Mononuclear cell (primary cell): ENCODE data around the gene HECTD1. TPM values are rescaled to one million over a fixed set of nuclear protein-coding genes. Genes with fewer than 3 reads are reported as not detected.
A peak's percentile ranks its signal among the peaks of the same experiment; 100 is the strongest.
"Not testable (repeated sequence)": the region's sequence is repeated elsewhere in the genome, so short reads cannot be mapped to it uniquely, and the experiment has no call there.

Source experiments
- H3K27me3 ChIP-seq: 2 replicates; pipeline ENCODE4 v1.6.0; 2011; ENCODE audit warnings: low read length, control low read depth; ENCODE audit not compliant: insufficient read depth
- H3K4me1 ChIP-seq: 2 replicates; pipeline ENCODE4 v1.5.1; 2011; ENCODE audit warnings: mild to moderate bottlenecking, low read length, control low read depth; ENCODE audit not compliant: insufficient read depth
- H3K4me3 ChIP-seq: 2 replicates; pipeline ENCODE4 v1.5.1; 2011; ENCODE audit warnings: mild to moderate bottlenecking, low read length, moderate library complexity
- H3K9me3 ChIP-seq: 2 replicates; pipeline ENCODE4 v1.5.1; 2011; ENCODE audit warnings: low read depth, mild to moderate bottlenecking, control low read depth, low read length
- total RNA-seq: library from RNA; depleted of rRNA; stranded (reverse); fragments of >200 nt; gene quantifications from one replicate; pipeline ENCODE4 v1.2.3, GENCODE V29; 2012

HECTD1 gene
- total RNA-seq, 1 donor, result 236 TPM

DNA sequence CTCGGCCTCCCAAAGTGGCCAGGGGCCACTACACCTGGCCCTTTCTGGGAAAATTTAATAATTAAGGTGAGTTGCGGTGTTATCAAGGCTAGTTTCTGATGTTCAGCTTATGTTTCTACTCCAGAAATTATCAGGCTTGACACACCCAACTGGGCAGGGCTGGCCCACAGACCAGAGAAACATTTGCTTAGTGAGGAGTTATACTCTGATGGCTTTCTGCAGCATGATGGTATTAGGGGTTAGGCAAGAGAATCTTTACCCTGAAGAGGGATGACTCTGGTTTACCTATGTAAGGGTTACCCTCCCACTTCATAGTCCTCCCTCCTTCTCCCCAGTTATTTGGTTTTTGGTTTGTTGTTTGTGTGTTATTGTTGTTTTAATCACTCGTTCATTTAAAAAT, 24.5 kb upstream of the HECTD1 start:
- no peaks in the 10 kb centered on the region for H3K9me3 ChIP-seq
- H3K27me3 ChIP-seq, result no peaks in the 10 kb centered on the region
- H3K4me3 ChIP-seq, result no peak overlapping the region
- H3K4me1 ChIP-seq, result peaks cover 11% of the 10 kb centered on the region

DNA sequence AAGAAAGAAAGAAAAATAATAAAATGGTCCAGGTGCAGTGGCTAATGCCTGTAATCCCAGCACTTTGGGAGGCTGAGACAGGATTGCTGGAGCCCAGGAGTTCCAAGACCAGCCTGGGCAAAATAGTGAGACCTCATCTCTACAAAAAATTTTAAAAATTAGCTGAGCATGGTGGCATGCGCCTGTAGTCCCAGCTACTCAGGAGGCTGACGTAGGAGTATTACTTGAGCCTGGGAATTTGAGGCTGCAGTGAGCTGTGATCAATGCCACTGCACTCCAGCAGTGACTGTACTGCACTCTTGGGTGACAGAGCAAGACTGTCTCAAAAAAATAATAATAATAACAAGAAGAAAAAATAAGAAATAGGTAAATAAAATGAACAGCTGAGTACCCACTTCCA, 23.7 kb upstream of the HECTD1 start:
- not testable (repeated sequence) for H3K27me3 ChIP-seq, H3K9me3 ChIP-seq, H3K4me3 ChIP-seq
- peaks cover 11% of the 10 kb centered on the region for H3K4me1 ChIP-seq

- Histone ChIP-seq H3K9me3 (no peaks in the 10 kb centered on the region), H3K4me1 (peaks cover 11% of the 10 kb centered on the region), H3K4me3 (no peak overlapping the region), H3K27me3 (no peaks in the 10 kb centered on the region)
Measured at GRCh38 chr14:31230573-31230958, 23.0 kb upstream of the HECTD1 start.

GRCh38 chr14:31229638-31230572, 22.3 kb upstream of the HECTD1 start:
- no peaks in the 10 kb centered on the region for H3K27me3 ChIP-seq
- H3K9me3 ChIP-seq, result peaks cover under 1% of the 10 kb centered on the region
- no peak overlapping the region for H3K4me3 ChIP-seq
- H3K4me1 ChIP-seq, result peaks cover 11% of the 10 kb centered on the region

GRCh38 chr14:31229009-31229408, 21.4 kb upstream of the HECTD1 start:
- peaks cover 11% of the 10 kb centered on the region for H3K4me1 ChIP-seq
- H3K4me3 ChIP-seq, result no peak overlapping the region

GRCh38 chr14:31228533-31228932, 20.9 kb upstream of the HECTD1 start:
- Histone ChIP-seq H3K4me1 (peaks cover 11% of the 10 kb centered on the region), H3K9me3 (peaks cover 6% of the 10 kb centered on the region), H3K27me3 (no peaks in the 10 kb centered on the region), H3K4me3 (no peak overlapping the region)

More at GRCh38 chr14:31229009-31229408, 21.4 kb upstream of the HECTD1 start:
- Histone ChIP-seq H3K27me3 (no peaks in the 10 kb centered on the region), H3K9me3 (peaks cover 6% of the 10 kb centered on the region)

GRCh38 chr14:31224808-31225207, 17.2 kb upstream of the HECTD1 start:
- no peaks in the 10 kb centered on the region for H3K27me3 ChIP-seq
- H3K9me3 ChIP-seq, result peaks cover 6% of the 10 kb centered on the region
- H3K4me1 ChIP-seq, result peaks cover 8% of the 10 kb centered on the region
- H3K4me3 ChIP-seq, result no peak overlapping the region

- H3K4me1 ChIP-seq, result no peaks in the 10 kb centered on the region
- peaks cover 6% of the 10 kb centered on the region for H3K9me3 ChIP-seq
- no peaks in the 10 kb centered on the region for H3K27me3 ChIP-seq
- no peak overlapping the region for H3K4me3 ChIP-seq
Measured at GRCh38 chr14:31223331-31223730, 15.7 kb upstream of the HECTD1 start.

DNA sequence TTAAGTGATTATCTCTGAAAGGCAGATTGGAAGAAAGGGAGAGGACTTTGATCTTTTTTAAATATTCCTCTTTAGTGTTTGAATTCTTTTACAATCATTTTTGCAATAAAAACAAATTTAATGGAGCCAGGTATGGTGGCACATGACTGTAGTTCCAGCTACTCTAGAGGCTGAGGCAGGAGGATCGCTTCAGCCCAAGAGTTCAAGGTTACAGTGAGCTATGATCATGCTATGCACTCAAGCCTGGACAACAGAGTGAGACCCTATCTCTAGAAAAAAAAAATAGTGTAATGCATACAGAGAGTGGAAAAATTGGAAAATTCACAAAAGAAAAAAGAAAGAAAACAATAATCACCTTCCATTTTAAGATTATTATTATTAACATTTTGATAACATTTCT, 15.2 kb upstream of the HECTD1 start:
- peaks cover 6% of the 10 kb centered on the region for H3K9me3 ChIP-seq
- H3K4me3 ChIP-seq, result no peak overlapping the region
- no peaks in the 10 kb centered on the region for H3K27me3 ChIP-seq
- H3K4me1 ChIP-seq, result no peaks in the 10 kb centered on the region

DNA sequence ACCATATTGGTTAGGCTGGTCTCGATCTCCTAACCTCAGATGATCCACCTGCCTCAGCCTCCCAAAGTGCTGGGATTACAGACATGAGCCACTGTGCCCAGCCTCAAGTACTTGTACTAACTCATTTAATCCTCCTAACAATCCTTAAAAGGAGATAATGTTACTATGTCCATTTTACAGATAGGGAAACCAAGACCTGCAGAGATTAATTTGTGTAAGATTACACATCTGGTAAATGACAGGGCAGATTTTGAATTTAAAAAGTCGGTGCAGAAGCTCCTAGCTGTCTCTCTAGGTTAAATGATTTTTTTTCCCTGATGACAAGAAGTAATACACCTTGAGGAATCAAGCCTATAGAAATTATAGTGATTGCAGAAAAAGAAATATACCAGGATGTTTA, 13.7 kb upstream of the HECTD1 start:
- Histone ChIP-seq H3K4me1 (no peaks in the 10 kb centered on the region), H3K27me3 (no peaks in the 10 kb centered on the region), H3K9me3 (peaks cover 6% of the 10 kb centered on the region), H3K4me3 (no peak overlapping the region)

DNA sequence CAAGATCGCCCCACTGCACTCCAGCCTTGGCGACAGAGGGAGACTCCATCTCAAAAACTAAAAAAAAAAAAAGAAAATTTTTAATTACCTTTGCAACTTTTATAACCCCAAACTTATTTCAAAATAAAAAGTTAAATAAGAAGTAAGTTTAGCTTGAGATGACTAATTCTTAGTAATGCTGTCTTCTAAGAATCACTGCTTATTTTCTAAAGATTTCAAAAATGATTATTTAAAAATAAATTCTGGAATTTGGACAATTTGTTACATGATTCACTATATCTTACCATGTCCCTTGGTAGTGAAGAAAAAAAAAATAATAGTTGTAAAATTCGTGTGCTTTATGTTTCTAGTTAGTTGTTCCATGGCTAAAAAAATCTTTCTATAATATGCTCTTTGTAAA, 11.6 kb upstream of the HECTD1 start:
- H3K27me3 ChIP-seq, result no peaks in the 10 kb centered on the region
- H3K9me3 ChIP-seq, result no peaks in the 10 kb centered on the region
- H3K4me1 ChIP-seq, result no peaks in the 10 kb centered on the region
- H3K4me3 ChIP-seq, result no peak overlapping the region

GRCh38 chr14:31216359-31216758, 8.8 kb upstream of the HECTD1 start:
- Histone ChIP-seq H3K4me3 (no peak overlapping the region), H3K27me3 (no peaks in the 10 kb centered on the region), H3K4me1 (no peaks in the 10 kb centered on the region), H3K9me3 (no peaks in the 10 kb centered on the region)

DNA sequence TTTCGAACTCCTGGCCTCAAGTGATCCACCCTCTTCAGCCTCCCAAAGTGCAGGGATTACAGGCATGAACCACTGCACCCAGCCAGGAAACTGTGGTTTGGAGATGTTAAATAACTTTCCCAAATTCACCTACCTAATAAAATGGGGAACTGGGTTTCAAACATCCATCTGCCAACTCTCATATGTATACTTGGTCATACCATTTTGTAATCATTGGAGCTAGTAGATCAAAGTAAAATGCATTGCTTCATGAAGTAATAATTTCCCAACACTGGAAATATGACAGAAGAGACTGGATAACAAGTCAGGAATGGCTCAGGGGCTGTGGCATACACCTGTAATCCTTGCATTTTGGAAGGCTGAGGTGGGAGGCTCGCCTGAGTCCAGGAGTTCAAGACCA, 5.3 kb upstream of the HECTD1 start:
- no peaks in the 10 kb centered on the region for H3K9me3 ChIP-seq
- no peak overlapping the region for H3K4me3 ChIP-seq
- H3K27me3 ChIP-seq, result no peaks in the 10 kb centered on the region
- H3K4me1 ChIP-seq, result peaks cover 20% of the 10 kb centered on the region

DNA sequence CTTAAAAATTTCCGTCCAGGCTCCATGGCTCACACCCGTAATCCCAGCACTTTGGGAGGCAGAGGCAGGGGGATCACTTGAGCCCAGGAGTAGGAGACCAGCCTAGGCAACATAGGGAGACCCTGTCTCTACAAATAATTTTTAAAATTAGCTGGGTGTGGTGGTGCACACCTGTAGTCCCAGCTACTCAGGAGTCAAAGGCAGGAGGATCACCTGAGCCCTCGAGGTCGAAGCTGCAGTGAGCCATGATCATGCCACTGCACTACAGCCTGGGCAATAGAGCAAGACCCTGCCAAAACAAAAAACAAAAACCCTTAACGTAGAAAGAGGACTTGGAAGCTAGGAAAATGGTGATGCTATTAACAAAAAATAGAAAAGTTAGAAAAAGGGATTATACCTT, 2.0 kb upstream of the HECTD1 start:
- Histone ChIP-seq H3K9me3 (no peaks in the 10 kb centered on the region), H3K27me3 (no peaks in the 10 kb centered on the region), H3K4me1 (peaks cover 29% of the 10 kb centered on the region), H3K4me3 (no peak overlapping the region)

GRCh38 chr14:31208546-31209424, 1.2 kb upstream of the HECTD1 start:
- Histone ChIP-seq H3K9me3 (no peaks in the 10 kb centered on the region), H3K27me3 (no peaks in the 10 kb centered on the region), H3K4me3 (peak overlapping the region; percentile 88), H3K4me1 (peaks cover 29% of the 10 kb centered on the region)
